IMR-90 (cell line): ENCODE measurements around the gene TTC31.

Experiments used
- TF ChIP-seq, protein P1 (sequence below): fragments of 150-350 bp; IDR thresholded peaks from 2 replicates; pipeline ENCODE4 v1.6.1; 2017; ENCODE audit warnings: mild to moderate bottlenecking, antibody characterized with exemption, low read length, low read depth
- TF ChIP-seq, protein P2 (sequence below): fragments of 150-350 bp; IDR thresholded peaks from 2 replicates; pipeline ENCODE4 v1.6.1; 2016; ENCODE audit warnings: low read depth, mild to moderate bottlenecking, low read length, moderate library complexity, borderline replicate concordance

DNA sequence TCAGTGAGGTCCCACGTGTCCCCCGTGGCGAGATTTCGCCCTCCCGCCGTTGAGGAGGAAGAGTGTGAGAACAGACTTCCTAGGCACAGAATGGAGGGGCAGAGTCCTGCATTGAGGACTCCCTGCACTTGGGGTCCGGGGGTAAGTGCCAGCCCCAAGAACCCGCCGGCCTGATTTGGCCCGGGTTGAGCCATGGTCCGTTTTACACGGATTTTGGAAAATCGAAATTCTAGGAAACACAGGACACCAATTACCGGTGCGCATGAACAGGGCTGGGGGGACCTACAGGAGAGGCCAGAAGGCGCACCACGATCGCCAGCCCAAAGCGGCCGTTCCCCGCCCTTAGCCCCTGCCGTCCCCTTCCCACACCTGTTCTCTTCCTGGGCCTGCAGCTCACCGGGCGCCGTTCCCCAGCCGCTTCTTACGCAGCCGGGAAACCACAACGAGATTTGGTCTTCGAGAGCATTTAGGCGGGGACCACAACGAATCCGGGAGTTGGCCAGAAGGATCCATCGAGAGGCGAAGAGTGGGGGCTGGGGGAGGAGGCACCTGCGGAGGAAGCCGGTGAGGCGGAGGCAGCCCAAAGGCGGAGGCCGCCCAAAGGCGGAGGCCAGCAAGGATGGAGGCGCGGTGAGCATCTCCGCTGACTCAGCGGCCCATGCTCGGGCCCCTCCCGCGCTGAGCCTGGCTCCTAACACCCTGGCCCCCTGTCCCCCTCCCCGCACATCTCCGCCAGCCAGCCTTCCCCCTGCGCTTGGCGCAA is 30.9 kb downstream of the TTC31 start:
- TF ChIP-seq, protein P1, sequence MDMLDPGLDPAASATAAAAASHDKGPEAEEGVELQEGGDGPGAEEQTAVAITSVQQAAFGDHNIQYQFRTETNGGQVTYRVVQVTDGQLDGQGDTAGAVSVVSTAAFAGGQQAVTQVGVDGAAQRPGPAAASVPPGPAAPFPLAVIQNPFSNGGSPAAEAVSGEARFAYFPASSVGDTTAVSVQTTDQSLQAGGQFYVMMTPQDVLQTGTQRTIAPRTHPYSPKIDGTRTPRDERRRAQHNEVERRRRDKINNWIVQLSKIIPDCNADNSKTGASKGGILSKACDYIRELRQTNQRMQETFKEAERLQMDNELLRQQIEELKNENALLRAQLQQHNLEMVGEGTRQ = no peak
- TF ChIP-seq, protein P2, sequence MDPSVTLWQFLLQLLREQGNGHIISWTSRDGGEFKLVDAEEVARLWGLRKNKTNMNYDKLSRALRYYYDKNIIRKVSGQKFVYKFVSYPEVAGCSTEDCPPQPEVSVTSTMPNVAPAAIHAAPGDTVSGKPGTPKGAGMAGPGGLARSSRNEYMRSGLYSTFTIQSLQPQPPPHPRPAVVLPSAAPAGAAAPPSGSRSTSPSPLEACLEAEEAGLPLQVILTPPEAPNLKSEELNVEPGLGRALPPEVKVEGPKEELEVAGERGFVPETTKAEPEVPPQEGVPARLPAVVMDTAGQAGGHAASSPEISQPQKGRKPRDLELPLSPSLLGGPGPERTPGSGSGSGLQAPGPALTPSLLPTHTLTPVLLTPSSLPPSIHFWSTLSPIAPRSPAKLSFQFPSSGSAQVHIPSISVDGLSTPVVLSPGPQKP = no peak
